GM21619 (cell line): ENCODE data around the gene CYLC1.

ENCODE experiments used
- ATAC-seq: cut with Tn5 transposase; IDR thresholded peaks from one replicate; pipeline ENCODE4 v1.9.1; 2021; ENCODE audit not compliant: unreplicated experiment

The CYLC1 gene, protein sequence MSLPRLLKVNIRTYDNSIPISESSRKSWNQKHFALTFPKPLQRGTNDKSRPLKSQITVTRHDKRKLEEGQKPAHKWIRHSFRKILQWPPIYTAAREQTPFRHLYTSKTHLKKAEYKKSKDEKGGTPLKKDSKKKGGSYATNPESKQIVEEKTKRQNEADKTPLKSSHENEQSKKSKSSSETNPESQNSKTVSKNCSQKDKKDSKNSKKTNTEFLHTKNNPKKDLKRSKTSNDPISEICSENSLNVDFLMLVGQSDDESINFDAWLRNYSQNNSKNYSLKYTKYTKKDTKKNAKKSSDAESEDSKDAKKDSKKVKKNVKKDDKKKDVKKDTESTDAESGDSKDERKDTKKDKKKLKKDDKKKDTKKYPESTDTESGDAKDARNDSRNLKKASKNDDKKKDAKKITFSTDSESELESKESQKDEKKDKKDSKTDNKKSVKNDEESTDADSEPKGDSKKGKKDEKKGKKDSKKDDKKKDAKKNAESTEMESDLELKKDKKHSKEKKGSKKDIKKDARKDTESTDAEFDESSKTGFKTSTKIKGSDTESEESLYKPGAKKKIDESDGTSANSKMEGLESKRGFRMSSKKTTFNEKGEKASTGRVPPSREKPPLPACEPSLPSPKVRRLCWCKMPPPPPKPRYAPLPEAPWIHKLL

GRCh38 chrX:83860846-83861245, at the start of gene CYLC1:
TSS of gene CYLC1 (plus strand) at chrX:83861146. CDS start at chrX:83861183, 37 bp downstream.
- no peak for ATAC-seq

- ATAC-seq = no peak
These were observed 41.6 kb upstream of the CYLC1 start for GRCh38 chrX:83819304-83819703.

DNA sequence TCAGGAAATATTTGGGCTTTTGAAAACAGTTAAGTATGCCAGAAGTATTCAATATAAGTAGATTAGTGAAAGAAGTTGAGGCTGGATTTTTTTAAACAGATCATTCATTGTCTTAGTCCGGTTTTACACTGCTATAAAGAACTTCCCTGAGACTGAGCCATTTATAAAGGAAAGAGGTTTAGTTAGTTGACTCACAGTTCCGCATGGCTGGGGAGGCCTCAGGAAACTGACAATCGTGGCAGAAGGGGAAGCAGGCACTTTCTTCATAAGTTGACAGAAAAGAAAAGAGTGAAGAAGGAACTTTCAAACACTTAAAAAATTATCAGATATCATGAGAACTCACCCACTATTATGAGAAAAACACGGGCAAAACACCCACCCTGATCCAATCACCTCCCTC, 31.1 kb upstream of the CYLC1 start:
- no peak for ATAC-seq

DNA sequence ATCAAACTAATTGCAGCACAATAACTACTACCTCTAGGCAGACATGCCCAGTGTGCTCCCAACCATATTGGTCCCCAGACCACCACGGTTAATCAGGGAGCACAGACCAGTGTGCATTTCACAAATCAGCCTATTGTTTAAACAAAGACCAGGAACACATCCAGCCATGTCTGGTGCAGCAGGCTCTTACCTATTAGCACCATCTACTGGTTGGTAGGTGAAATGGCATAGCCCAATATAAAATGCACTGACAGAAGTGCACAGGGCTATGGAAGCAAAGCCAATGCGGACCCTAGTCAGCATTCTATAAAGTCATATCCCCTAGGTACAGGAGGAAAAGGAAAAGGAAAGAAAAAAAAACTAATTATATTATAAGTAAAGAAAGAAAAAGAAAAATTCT, 15.5 kb upstream of the CYLC1 start:
- ATAC-seq = peak; percentile 97

DNA sequence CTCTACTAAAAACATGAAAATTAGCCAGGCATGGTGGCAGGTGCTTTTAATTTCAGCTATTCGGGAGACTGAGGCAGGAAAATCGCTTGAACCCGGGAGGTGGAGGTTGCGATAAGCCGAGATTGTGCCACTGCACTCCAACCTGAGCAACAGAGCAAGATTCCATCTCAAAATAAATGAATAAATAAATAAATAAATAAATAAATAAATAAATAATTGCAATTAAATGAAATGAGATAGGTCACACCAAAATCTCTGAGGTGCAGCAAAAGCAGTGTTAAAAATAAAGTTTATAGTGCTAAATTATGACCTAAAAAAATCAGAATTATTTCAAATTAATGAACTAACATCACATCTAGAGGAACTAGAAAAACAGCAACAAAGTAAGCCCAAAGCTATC, 13.6 kb upstream of the CYLC1 start:
- no peak for ATAC-seq

DNA sequence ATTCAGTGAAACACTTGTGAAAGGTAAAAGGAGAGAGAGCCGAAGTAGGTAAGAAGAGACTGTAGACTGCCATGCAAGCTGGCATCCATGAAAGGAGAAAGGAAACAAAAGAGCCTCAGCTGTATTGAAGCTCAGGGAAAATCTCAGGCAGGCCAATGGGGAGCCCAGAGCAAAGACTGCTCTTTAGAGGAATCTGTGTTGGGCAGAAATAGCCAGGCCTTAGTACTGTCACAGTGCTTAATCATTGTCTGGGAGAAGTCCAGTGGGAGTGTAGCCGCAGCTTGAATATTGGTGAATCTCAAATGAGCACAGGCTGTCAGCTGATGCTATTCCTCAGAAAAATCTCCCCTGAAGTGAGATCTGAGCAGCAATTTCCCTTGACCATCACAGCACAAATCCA, 27.6 kb downstream of the CYLC1 start:
- ATAC-seq = no peak

DNA sequence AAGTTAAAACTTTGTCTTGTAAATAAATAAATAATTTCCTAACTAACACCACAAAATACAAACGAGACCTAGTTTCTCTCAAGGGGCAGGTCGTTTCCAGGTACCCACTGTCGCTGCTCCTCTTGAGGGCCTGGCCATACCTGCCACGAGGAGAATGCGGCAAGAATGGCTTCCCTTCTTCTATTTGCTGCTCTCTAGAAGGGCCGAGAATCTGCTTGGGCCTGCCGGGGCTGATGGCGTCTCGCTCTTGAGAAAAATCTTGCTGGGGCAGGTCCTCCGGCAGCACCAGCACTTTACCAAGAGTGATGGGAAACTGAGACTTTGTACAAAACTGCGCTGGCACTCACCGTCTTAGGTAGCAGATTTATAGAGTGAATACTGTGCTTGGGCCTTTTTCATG, 31.5 kb downstream of the CYLC1 start:
- no peak for ATAC-seq

GRCh38 chrX:83906921-83907320, 46.0 kb downstream of the CYLC1 start:
- ATAC-seq = no peak

GRCh38 chrX:83916525-83916924, 55.6 kb downstream of the CYLC1 start:
- ATAC-seq = no peak

- ATAC-seq = no peak
These were observed 73.3 kb downstream of the CYLC1 start for GRCh38 chrX:83934220-83934619.
